ENCODE measurements around the gene TNIK.

DNA sequence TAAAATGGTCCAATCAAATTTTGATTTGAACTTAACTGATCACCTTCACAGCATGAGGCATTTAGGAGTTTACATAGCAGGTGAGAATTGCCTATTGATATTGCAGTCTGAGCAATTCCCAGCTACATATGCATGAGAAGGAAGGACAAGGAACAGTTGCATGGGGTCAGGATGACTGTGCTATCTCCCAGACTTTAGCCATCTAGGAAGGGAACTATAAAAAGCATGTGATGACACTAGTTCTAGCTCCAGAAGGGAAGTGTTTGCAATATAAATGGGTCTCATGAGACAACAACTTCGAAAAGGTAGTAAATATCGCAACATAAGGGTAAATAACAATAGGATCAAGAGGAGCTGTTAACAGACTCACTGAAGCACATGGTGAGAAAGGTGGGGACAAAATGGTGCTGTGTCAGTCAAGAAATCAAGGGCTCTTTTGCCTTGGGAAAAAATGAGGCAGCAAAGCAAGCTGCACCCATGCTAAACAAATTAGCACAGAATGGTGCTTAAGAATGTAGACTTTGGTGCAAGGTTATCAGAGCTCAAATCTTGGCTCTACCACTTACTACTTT is 343.3 kb downstream of the TNIK start:
- TF ChIP-seq CTCF (conservative IDR thresholded peaks at IDR 0.05) = no peak
- TF ChIP-seq ZFX (IDR thresholded peaks at IDR 0.05) = no peak
